HepG2 (cell line): Measurements from ENCODE around the gene CAPN14. TPM values are rescaled to one million over a fixed set of nuclear protein-coding genes. Genes with fewer than 3 reads are reported as not detected.

Experiments
- ATAC-seq: fragments of 200-7000 bp; cut with Tn5 transposase; 3 replicates; pipeline ENCODE4 v1.9.1; 2020; ENCODE audit warnings: mild to moderate bottlenecking, moderate library complexity
- BruUV-seq: library from RNA; stranded (reverse); fragments of 400-500 nt; replicated peaks from 2 replicates; lab custom pipeline; 2021; lab: Mats Ljungman, UMichigan
- CTCF ChIA-PET: fragments of 300-600 bp; formaldehyde crosslinking; extraction: SDS; loops from one replicate; lab custom pipeline; 2021; ENCODE audit warnings: low total read pairs, inconsistent platforms, low intra/inter-chr PET ratio; lab: Yijun Ruan, JAX
- POLR2A ChIA-PET: fragments of 350-600 bp; sonication (Branson Sonifier 250); formaldehyde crosslinking; loops from one replicate; lab custom pipeline; 2020; ENCODE audit warnings: antibody characterized with exemption, inconsistent platforms; lab: Yijun Ruan, JAX
- DNase-seq: peaks from one replicate; pipeline ENCODE4 v3.0.0-alpha.2; 2015; ENCODE audit warnings: low spot score
- FAIRE-seq: peaks from 3 replicates; lab custom pipeline; 2011; peaks lifted over from hg19 to GRCh38; lab: Jason Lieb, UNC
- H2AFZ ChIP-seq: one replicate; pipeline ENCODE4 v1.6.1; 2011; ENCODE audit warnings: low read length, inconsistent platforms
- H3K27ac ChIP-seq: fragments of 300-600 bp; 3 replicates; pipeline ENCODE4 v1.8.0; 2011; ENCODE audit warnings: mixed run types, mild to moderate bottlenecking, mixed read lengths, low read length, inconsistent platforms; ENCODE audit not compliant: insufficient read depth; ENCODE audit errors: extremely low read length
- H3K27me3 ChIP-seq, 2 experiments: fragments of 200-600 bp in 1 of 2; 2 replicates in 1 of 2; 3 replicates in 1 of 2; pipeline versions ENCODE4 v1.6.0 to v1.8.0; 2011; ENCODE audit warnings: low read length in 2 of 2, mild to moderate bottlenecking in 2 of 2, moderate library complexity in 2 of 2, inconsistent platforms in 1 of 2; ENCODE audit not compliant: insufficient read depth in 2 of 2, control insufficient read depth in 1 of 2
- H3K36me3 ChIP-seq, 2 experiments: fragments of 200-600 bp in 1 of 2; replicated peaks in 1 of 2; 2 replicates in 1 of 2; 3 replicates in 1 of 2; pipeline versions ENCODE4 v1.5.1 to v1.8.0; 2011; ENCODE audit warnings: low read length in 2 of 2, inconsistent platforms in 1 of 2; ENCODE audit not compliant: insufficient read depth in 2 of 2, control insufficient read depth in 1 of 2
- H3K4me1 ChIP-seq: 2 replicates; pipeline ENCODE4 v1.5.1; 2012; ENCODE audit warnings: low read length, inconsistent platforms; ENCODE audit not compliant: insufficient read depth
- H3K4me2 ChIP-seq: 2 replicates; pipeline ENCODE4 v1.6.0; 2011; ENCODE audit warnings: low read depth, low read length, inconsistent platforms
- H3K4me3 ChIP-seq, 3 experiments: fragments of 200-600 bp in 1 of 3; sonication (generic), shearing (Covaris generic) in 1 of 3; replicated peaks in 1 of 3; 2 replicates each; pipeline ENCODE4 v1.5.1; 2011 to 2016; ENCODE audit warnings: low read length in 3 of 3, inconsistent platforms in 2 of 3, low read depth in 2 of 3, mild to moderate bottlenecking in 2 of 3, control low read depth in 1 of 3, mixed read lengths in 1 of 3; ENCODE audit not compliant: insufficient read depth in 1 of 3
- H3K79me2 ChIP-seq: one replicate; pipeline ENCODE4 v1.6.1; 2011; ENCODE audit warnings: low read length, inconsistent platforms; ENCODE audit not compliant: insufficient read depth
- H3K9ac ChIP-seq: 2 replicates; pipeline ENCODE4 v1.6.0; 2011; ENCODE audit warnings: mild to moderate bottlenecking, low read depth, low read length, inconsistent platforms; ENCODE audit not compliant: insufficient read depth
- H3K9me3 ChIP-seq: 2 replicates; pipeline ENCODE4 v1.5.1; 2012; ENCODE audit warnings: mild to moderate bottlenecking, low read length
- H4K20me1 ChIP-seq: 2 replicates; pipeline ENCODE4 v1.6.0; 2011; ENCODE audit warnings: inconsistent platforms, mild to moderate bottlenecking, low read length, moderate library complexity; ENCODE audit not compliant: insufficient read depth
- BATF2 ChIP-seq: sonication (generic); formaldehyde crosslinking; IDR thresholded peaks from 2 replicates; pipeline ENCODE4 v1.8.0; 2022; ENCODE audit warnings: mild to moderate bottlenecking, missing genetic modification reagents, moderate library complexity
- HNRNPL ChIP-seq: fragments of 200-400 bp; formaldehyde crosslinking; IDR thresholded peaks from 2 replicates; pipeline ENCODE4 v1.6.1; 2017; ENCODE audit warnings: mild to moderate bottlenecking, low read depth, low read length
- KAT2B ChIP-seq: fragments of 150-350 bp; IDR thresholded peaks from 2 replicates; pipeline ENCODE4 v1.6.1; 2014; ENCODE audit warnings: low read depth, low read length, borderline replicate concordance
- KLF11 ChIP-seq: IDR thresholded peaks from 2 replicates; pipeline ENCODE4 v1.6.1; 2016; ENCODE audit warnings: missing compliant biosample characterization
- MTF2 ChIP-seq: sonication (generic); formaldehyde crosslinking; IDR thresholded peaks from 2 replicates; pipeline ENCODE4 v1.5.0; 2020; ENCODE audit warnings: missing genetic modification reagents, borderline replicate concordance
- MXD3 ChIP-seq: IDR thresholded peaks from 2 replicates; pipeline ENCODE4 v1.6.1; 2016; ENCODE audit warnings: mild to moderate bottlenecking, missing biosample characterization, missing genetic modification reagents
- NBN ChIP-seq: fragments of 450-650 bp; conservative IDR thresholded peaks from 2 replicates; pipeline ENCODE4 v1.6.1; 2017
- NR2F2 ChIP-seq: IDR thresholded peaks from 2 replicates; pipeline ENCODE4 v1.6.1; 2012; ENCODE audit warnings: low read depth, inconsistent platforms, borderline replicate concordance
- RAD51 ChIP-seq: fragments of 450-650 bp; IDR thresholded peaks from 2 replicates; pipeline ENCODE4 v1.6.1; 2016; ENCODE audit warnings: borderline replicate concordance
- RARG ChIP-seq: sonication (generic); formaldehyde crosslinking; IDR thresholded peaks from 2 replicates; pipeline ENCODE4 v1.4.0; 2020; ENCODE audit warnings: low read depth, mild to moderate bottlenecking, missing genetic modification reagents
- USF2 ChIP-seq, 2 experiments: sonication (generic) in 1 of 2; formaldehyde crosslinking in 1 of 2; IDR thresholded peaks; 2 replicates each; pipeline versions ENCODE4 v1.5.1 to v1.6.1; 2011 to 2020; ENCODE audit warnings: borderline replicate concordance in 1 of 2, low read depth in 1 of 2, low read length in 1 of 2, mild to moderate bottlenecking in 1 of 2, missing genetic modification reagents in 1 of 2, moderate library complexity in 1 of 2
- ZBTB1 ChIP-seq: sonication (generic); formaldehyde crosslinking; IDR thresholded peaks from 2 replicates; pipeline ENCODE4 v1.4.0; 2020; ENCODE audit warnings: missing genetic modification reagents, borderline replicate concordance
- ZNF292 ChIP-seq: sonication (generic); formaldehyde crosslinking; IDR thresholded peaks from 2 replicates; pipeline ENCODE4 v1.8.1; 2022; ENCODE audit warnings: mild to moderate bottlenecking, low read depth, missing genetic modification reagents, borderline replicate concordance
- ZSCAN20 ChIP-seq: sonication (generic); formaldehyde crosslinking; IDR thresholded peaks from 2 replicates; pipeline ENCODE4 v1.4.0; 2020; ENCODE audit warnings: missing genetic modification reagents, mild to moderate bottlenecking, borderline replicate concordance
- ZSCAN29 ChIP-seq: sonication (generic); formaldehyde crosslinking; conservative IDR thresholded peaks from 2 replicates; pipeline ENCODE4 v1.4.0; 2020; ENCODE audit warnings: mild to moderate bottlenecking, missing genetic modification reagents
- WGBS: methylation state at CpG from one replicate; pipeline ENCODE4 v1.1.6; 2017; ENCODE audit warnings: low lambda C conversion rate; 5-methylcytosine and 5-hydroxymethylcytosine counted together
- in situ Hi-C: cut with HindIII; loops from 2 replicates; pipeline ENCODE4 v1.10.0; 2017; ENCODE audit warnings: low pct_unique_long_range_greater_than_20kb; ENCODE audit not compliant: extremely low pct_ligation_motif_present
- intact Hi-C: fragments of 100-400 bp; cut with micrococcal nuclease; formaldehyde crosslinking; loops from one replicate; pipeline ENCODE4 v1.10.0; 2022; ENCODE audit not compliant: unreplicated experiment
- polyA plus RNA-seq, 8 experiments: library from polyadenylated mRNA; depleted of rRNA in 3 of 8; stranded (reverse) in 7 of 8; unstranded in 1 of 8; fragments of >200 nt; fragmentation: Illumina TruSeq in 4 of 8; extraction: Trizol in 4 of 8; gene quantifications; 2 replicates each; pipeline versions ENCODE4 v1.2.1 to v1.2.3, GENCODE V29; 2011 to 2016; ENCODE audit warnings: low read depth in 4 of 8, missing spikeins in 1 of 8, mixed read lengths in 1 of 8; ENCODE audit not compliant: insufficient read depth in 1 of 8
- total RNA-seq, 5 experiments: library from RNA; depleted of rRNA; stranded (reverse); fragments of >200 nt; fragmentation: Illumina TruSeq; extraction: Trizol; gene quantifications; 2 replicates each; pipeline ENCODE4 v1.2.3, GENCODE V29; 2016; ENCODE audit warnings: low read depth in 1 of 5
- TF ChIP-seq, protein P1 (sequence below): sonication (generic); formaldehyde crosslinking; IDR thresholded peaks from 2 replicates; pipeline ENCODE4 v1.5.1; 2020; ENCODE audit warnings: missing genetic modification reagents, mild to moderate bottlenecking, borderline replicate concordance
- TF ChIP-seq, protein P2 (sequence below): sonication (generic); formaldehyde crosslinking; IDR thresholded peaks from 2 replicates; pipeline ENCODE4 v1.8.1; 2022; ENCODE audit warnings: low read depth, mild to moderate bottlenecking, missing genetic modification reagents

Gene CAPN14
- total and polyA plus RNA-seq, 2 of the 13 experiments (the other 11 are each of a cell fraction or from before 2014, with no cell fraction given): not detected

DNA sequence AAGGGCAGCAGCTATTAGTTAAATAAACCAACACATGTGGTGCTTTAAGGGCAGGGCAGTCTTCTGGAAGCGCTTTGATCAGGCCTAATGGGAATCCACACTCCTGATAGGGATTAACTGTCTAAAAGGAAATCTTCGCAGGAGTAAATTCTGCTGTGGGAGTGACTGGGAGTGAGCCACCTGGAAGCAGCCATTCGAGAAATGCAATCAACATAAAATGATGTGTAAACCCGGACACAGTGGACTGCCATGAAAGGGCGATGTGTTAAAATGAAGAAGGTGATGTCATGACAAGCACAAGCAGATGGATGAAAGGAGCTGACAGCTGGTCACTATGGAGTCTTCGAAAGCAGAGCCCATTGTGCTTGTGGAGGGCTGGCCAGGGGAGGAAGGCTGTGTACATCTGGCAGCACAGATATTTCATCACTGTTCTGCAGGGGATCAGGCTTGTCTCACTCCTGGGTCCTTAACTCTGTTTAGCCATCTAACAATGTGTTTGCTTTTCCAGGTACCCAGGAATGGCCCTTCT lies 54.2 kb downstream of the CAPN14 start:
- WGBS: 26% methylated on average over 6 of the region's 6 CpGs
- ChIA-PET POLR2A (no interaction called here), CTCF (no interaction called here)
- H4K20me1 ChIP-seq: no peaks in the 10 kb centered on the region
- in situ Hi-C loops (loop anchor here (25.0 kb wide), 1 partner anchor 951 kb away; no protein-coding TSS in a partner anchor), intact Hi-C loops (no loop called here)
- peaks cover 0 to 6% of the 10 kb centered on the region in 2 experiments; a peak in 2 of 5 replicates for H3K27me3 ChIP-seq
- no peaks in the 10 kb centered on the region for H3K4me1 ChIP-seq
- FAIRE-seq: no peak
- H3K4me3 ChIP-seq: no peak overlapping the region
- H3K27ac ChIP-seq: no peak overlapping the region
- no peak overlapping the region for H2AFZ ChIP-seq
- H3K4me2 ChIP-seq: no peak overlapping the region
- ATAC-seq: no peak
- H3K9ac ChIP-seq: no peak overlapping the region
- no TSS peak for BruUV-seq
- no peaks in the 10 kb centered on the region for H3K36me3 ChIP-seq
- DNase-seq: no peak
- no peaks in the 10 kb centered on the region for H3K79me2 ChIP-seq
- H3K9me3 ChIP-seq: no peaks in the 10 kb centered on the region
- TF ChIP-seq MTF2 (CRISPR knock-in tag) (no peak), NBN (no peak), ZSCAN29 (CRISPR knock-in tag) (no peak), NR2F2 (no peak), BATF2 (CRISPR knock-in tag) (no peak), RARG (no peak), ZSCAN20 (CRISPR knock-in tag) (no peak), ZNF292 (no peak), ZBTB1 (CRISPR knock-in tag) (no peak), KLF11 (CRISPR knock-in tag) (no peak), USF2 (IDR thresholded peaks at IDR 0.05; ENCODE audit: low read depth, low read length) (no peak), USF2 (CRISPR knock-in tag; IDR thresholded peaks at IDR 0.05; ENCODE audit: borderline replicate concordance) (no peak), KAT2B (no peak), MXD3 (CRISPR knock-in tag) (no peak), HNRNPL (no peak), RAD51 (no peak)
- TF ChIP-seq, protein P1, sequence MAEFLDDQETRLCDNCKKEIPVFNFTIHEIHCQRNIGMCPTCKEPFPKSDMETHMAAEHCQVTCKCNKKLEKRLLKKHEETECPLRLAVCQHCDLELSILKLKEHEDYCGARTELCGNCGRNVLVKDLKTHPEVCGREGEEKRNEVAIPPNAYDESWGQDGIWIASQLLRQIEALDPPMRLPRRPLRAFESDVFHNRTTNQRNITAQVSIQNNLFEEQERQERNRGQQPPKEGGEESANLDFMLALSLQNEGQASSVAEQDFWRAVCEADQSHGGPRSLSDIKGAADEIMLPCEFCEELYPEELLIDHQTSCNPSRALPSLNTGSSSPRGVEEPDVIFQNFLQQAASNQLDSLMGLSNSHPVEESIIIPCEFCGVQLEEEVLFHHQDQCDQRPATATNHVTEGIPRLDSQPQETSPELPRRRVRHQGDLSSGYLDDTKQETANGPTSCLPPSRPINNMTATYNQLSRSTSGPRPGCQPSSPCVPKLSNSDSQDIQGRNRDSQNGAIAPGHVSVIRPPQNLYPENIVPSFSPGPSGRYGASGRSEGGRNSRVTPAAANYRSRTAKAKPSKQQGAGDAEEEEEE (CRISPR knock-in tag): no peak
- TF ChIP-seq, protein P2, sequence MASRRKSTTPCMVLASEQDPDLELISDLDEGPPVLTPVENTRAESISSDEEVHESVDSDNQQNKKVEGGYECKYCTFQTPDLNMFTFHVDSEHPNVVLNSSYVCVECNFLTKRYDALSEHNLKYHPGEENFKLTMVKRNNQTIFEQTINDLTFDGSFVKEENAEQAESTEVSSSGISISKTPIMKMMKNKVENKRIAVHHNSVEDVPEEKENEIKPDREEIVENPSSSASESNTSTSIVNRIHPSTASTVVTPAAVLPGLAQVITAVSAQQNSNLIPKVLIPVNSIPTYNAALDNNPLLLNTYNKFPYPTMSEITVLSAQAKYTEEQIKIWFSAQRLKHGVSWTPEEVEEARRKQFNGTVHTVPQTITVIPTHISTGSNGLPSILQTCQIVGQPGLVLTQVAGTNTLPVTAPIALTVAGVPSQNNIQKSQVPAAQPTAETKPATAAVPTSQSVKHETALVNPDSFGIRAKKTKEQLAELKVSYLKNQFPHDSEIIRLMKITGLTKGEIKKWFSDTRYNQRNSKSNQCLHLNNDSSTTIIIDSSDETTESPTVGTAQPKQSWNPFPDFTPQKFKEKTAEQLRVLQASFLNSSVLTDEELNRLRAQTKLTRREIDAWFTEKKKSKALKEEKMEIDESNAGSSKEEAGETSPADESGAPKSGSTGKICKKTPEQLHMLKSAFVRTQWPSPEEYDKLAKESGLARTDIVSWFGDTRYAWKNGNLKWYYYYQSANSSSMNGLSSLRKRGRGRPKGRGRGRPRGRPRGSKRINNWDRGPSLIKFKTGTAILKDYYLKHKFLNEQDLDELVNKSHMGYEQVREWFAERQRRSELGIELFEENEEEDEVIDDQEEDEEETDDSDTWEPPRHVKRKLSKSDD (CRISPR knock-in tag): no peak
